NCI-H510A treated with DMSO at 0.1 percent for 48 hours (cell line): ENCODE measurements around the gene XKR3.
"Not testable (repeated sequence)": the region's sequence is repeated elsewhere in the genome, so short reads cannot be mapped to it uniquely, and the experiment has no call there.

Experiments used
- DNase-seq: peaks from one replicate; lab custom pipeline; 2025; lab: John Stamatoyannopoulos, UW

The XKR3 gene

DNA sequence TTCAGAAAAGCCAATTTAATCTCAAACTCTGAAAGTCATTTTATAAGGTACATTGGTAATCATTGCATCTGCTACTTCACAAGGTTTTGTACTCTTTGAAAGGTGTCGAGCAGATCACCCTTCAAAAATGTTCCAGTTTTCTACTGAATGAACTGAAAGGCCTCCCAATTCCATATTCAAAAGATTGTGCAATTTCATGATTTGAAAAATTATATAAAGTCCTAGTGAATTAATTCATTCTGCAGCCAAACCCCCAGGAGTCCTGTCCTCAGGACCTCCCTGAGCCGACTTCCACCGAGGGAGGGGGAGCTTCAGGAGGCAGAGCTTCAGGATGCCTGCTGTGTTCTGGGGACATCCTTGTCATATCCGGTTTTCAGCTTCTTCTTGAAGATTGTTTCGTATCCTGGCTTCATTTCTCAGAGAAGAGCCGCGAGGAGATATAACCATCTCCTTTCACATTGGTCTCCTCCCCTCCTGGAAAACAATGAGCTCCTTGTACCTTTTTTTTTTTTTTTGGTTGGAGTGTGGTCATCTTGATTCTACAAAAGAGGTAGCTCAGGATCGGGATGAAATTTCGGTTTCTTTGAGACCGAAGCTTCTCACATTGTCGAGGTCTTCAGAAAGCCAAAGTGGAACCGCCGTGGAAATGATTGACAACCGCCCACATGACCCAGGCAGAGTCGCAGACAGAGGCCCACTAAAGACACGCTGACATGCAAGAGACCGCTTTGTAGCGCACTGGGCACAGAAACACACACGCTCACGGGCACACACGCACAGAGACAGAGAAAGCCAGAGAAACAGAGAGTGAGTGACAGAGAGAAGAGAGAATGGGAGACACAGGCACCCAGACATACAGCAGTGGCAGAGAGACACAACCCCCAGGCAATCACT is 77.7 kb downstream of the XKR3 start:
- DNase-seq, result not testable (repeated sequence)

DNA sequence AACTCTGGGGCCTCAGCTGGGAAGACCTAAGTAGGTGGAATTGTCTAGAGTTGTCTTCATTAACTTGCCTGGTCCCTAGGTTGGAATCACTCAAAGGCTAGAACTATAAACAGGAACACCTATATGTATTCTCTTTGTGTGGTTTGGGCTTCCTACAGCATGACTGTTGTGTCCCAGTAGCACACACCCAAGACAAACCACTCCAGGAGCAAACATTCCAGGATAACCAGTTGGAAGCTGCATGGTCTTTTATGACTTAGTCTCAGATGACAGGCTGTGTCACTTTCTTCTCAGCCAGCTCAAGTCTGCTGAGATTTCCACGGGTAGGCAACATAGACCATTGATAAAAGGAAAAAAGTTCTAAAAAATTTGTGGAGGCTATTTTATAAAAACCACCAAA is 90.9 kb downstream of the XKR3 start:
- DNase-seq, result not testable (repeated sequence)
